Measurements from ENCODE around the gene HCN2.

Gene HCN2

DNA sequence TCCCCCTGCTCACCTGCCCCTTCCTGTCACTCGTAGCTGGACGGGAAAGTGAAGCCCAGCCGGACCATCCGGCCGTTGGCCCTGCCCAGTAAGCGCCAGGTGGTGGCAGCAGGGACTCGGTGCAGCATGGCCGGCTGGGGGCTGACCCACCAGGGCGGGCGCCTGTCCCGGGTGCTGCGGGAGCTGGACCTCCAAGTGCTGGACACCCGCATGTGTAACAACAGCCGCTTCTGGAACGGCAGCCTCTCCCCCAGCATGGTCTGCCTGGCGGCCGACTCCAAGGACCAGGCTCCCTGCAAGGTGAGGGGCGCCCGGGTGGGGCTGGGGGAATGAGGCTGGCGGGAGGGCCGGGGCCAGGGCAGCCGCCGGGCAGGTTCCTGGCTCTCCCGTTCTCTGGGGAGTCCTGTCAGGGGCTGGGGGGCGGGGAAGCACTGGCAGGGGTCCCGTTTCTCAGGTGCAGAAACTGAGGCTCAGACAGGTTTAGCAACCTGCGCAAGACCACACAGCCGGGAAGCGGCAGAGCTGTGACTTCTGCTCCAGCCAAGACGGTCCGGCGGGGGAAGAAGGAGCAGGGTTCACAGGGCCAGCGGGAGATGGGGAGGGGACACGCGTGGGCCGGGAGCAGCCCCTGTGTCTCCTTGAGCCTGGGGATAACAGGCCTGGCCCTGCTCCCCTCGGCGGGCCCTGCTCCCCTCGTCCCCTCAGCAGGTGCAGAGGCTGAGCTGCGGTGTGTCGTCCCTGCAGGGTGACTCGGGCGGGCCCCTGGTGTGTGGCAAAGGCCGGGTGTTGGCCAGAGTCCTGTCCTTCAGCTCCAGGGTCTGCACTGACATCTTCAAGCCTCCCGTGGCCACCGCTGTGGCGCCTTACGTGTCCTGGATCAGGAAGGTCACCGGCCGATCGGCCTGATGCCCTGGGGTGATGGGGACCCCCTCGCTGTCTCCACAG lies 40.5 kb upstream of the HCN2 start:
- H3K4me1 ChIP-seq: peaks cover 0 to 8% (median under 1%) of the 10 kb centered on the region in 10 experiments; a peak in 7 of 20 replicates
- H3K27ac ChIP-seq: no peak overlapping the region
- no peak overlapping the region for H3K4me2 ChIP-seq
- peaks cover 0 to 4% (median 0%) of the 10 kb centered on the region in 11 experiments; a peak in 6 of 22 replicates for H4K20me1 ChIP-seq
- no peak overlapping the region for H3K4me3 ChIP-seq
- H3K27me3 ChIP-seq: no peaks in the 10 kb centered on the region
- H3K9ac ChIP-seq: no peak overlapping the region
- no peaks in the 10 kb centered on the region for H3K9me3 ChIP-seq (replicated peaks in 1 of 11)
- no peak for TF ChIP-seq Cebpa-rat (IDR thresholded peaks at IDR 0.05)
- no peaks in the 10 kb centered on the region for H3K36me3 ChIP-seq

DNA sequence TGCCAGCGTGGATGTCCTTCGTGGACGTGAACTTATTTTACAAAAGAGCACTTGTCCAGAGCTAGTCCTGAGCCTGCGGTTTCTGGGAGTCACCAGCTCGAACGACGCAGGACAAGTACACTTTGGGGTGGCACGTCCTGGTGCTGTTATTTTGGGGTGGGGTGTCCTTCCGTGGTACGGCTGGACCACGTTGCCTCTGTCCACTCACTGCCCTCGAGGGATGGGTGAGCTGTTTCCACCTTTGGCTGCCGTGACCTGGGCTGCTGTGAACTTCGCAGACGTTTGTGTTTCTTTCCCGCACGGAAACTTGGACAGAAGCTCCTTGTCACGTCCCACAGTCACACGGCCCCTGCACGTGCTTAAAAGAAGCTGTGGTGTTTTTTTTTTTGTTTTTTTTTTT lies 34.9 kb upstream of the HCN2 start:
- no peak overlapping the region for H3K9ac ChIP-seq
- H3K27me3 ChIP-seq: no peaks in the 10 kb centered on the region
- H3K9me3 ChIP-seq (replicated peaks in 1 of 11): no peaks in the 10 kb centered on the region
- H3K4me2 ChIP-seq: no peak overlapping the region
- H3K36me3 ChIP-seq: no peaks in the 10 kb centered on the region
- H3K4me3 ChIP-seq: no peak overlapping the region
- H3K4me1 ChIP-seq: peaks cover 0 to 28% (median 18%) of the 10 kb centered on the region in 10 experiments; a peak in 14 of 20 replicates
- H4K20me1 ChIP-seq: no peaks in the 10 kb centered on the region
- no peak overlapping the region for H3K27ac ChIP-seq
- TF ChIP-seq Cebpa-rat (IDR thresholded peaks at IDR 0.05): no peak

DNA sequence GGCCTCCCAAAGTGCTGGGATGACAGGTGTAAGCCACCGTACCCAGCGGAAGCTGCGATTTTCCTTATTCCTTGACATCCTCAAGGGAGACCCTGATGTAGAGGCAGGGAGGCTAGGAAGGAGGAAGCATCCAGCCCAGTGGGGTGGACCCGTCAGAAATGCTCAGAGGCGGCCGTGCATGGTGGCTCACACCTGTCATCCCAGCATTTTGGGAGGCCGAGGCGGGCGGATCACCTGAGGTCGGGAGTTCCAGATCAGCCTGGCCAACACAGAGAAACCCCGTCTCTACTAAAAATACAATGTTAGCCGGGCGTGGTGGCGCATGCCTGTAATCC lies 34.2 kb upstream of the HCN2 start:
- Histone ChIP-seq H4K20me1 (no peaks in the 10 kb centered on the region), H3K27ac (no peak overlapping the region), H3K27me3 (no peaks in the 10 kb centered on the region), H3K4me2 (no peak overlapping the region; a peak in 1 of 22 replicates), H3K4me1 (peaks cover 0 to 34% (median 24%) of the 10 kb centered on the region in 10 experiments; a peak in 14 of 20 replicates), H3K9ac (no peak overlapping the region), H3K9me3 (replicated peaks in 1 of 11) (no peaks in the 10 kb centered on the region), H3K4me3 (no peak overlapping the region), H3K36me3 (no peaks in the 10 kb centered on the region)
- TF ChIP-seq Cebpa-rat (IDR thresholded peaks at IDR 0.05): no peak

DNA sequence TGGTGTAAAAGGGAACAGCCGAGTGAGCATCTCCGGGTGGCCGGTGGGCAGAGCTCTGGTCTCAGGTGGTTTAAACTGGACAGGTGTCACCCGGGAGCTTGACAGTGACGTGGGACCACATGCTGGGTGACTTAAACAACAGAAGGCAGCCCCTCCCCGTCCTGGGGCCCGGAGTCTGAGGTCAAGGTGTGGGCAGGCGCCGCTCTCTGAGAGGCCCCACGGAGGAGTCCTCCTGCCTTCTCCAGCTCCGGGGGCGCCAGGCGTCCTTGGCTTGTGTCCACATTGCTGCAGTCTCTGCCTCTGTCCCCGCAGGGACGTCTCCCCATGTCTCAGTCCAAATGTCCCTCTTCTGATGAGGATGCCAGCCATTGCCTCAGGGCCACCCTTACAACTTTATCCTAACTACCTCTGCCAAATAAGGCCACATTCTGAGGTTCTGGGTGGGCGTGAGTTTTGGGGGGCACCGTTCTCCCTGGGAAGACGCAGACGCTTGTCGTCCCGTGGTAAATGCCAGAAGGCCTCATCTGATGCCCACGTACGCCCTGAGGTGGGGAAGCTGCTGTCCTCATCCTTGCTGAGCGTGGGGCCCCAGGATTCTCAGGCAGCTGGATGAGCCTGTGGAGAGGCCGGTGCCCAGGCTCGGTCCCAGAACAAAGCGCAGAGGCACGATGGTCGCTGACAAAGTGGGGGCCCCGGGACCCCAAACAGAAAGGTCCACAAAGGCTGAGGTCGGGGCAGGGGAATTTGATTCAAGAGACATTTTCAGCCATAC lies 32.9 kb upstream of the HCN2 start:
- H3K4me2 ChIP-seq: peak overlapping the region in 1 of 11 experiments; percentile 12; a peak in 3 of 22 replicates
- H3K9me3 ChIP-seq (replicated peaks in 1 of 11): peaks cover 0 to 10% (median 8%) of the 10 kb centered on the region in 11 experiments; a peak in 12 of 22 replicates
- no peaks in the 10 kb centered on the region for H3K27me3 ChIP-seq
- H3K36me3 ChIP-seq: no peaks in the 10 kb centered on the region
- H3K4me3 ChIP-seq: no peak overlapping the region
- no peak for TF ChIP-seq Cebpa-rat (IDR thresholded peaks at IDR 0.05)
- H3K4me1 ChIP-seq: peaks cover 0 to 32% (median 21%) of the 10 kb centered on the region in 10 experiments; a peak in 14 of 20 replicates
- no peak overlapping the region for H3K9ac ChIP-seq
- H4K20me1 ChIP-seq: no peaks in the 10 kb centered on the region
- H3K27ac ChIP-seq: no peak overlapping the region

DNA sequence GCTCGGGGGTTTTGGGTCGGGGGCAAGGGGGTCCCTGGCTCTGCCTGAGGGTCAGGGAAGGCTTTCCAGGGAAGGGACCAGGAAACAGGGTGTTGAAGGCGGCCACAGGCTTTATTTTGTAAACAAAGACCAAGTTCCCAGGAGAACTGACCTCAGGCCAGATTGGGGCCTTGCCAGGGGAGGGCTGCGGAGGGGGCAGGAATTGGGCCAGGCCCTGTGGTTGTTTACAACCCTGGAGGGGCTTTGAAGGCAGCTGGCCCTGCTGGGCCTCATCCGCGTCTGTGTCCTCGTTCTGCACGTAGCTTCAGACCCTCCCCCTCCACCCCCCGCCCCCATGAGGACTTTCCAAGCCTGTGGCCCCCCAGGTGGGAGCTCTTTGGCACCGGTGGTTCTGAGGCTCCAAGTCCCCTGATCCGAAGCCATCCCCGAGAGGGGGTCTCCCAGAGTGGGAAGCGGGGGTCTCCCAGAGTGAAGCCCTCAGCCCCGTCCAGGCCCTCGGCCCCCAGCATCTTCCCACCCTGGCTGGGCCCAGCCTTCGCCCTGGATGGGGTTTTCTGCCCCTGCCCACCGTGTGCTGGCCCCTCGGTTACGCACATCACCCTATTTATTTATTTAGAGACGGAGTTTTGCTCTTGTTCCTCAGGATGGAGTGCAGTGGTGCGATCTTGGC lies 30.8 kb upstream of the HCN2 start:
- H4K20me1 ChIP-seq: no peaks in the 10 kb centered on the region
- no peaks in the 10 kb centered on the region for H3K27me3 ChIP-seq
- no peak overlapping the region for H3K4me3 ChIP-seq
- H3K36me3 ChIP-seq: peaks cover 0 to 17% (median 9%) of the 10 kb centered on the region in 11 experiments; a peak in 8 of 22 replicates
- H3K27ac ChIP-seq: peak overlapping the region in 5 of 11 experiments; percentile 16 to 48 (median 35); a peak in 8 of 22 replicates
- peak overlapping the region in 7 of 11 experiments; percentile 26 to 60 (median 45); a peak in 12 of 22 replicates for H3K4me2 ChIP-seq
- H3K9me3 ChIP-seq (replicated peaks in 1 of 11): peaks cover 5 to 29% (median 26%) of the 10 kb centered on the region in 11 experiments; a peak in 21 of 22 replicates
- peak overlapping the region in 8 of 11 experiments; percentile 19 to 52 (median 40); a peak in 9 of 22 replicates for H3K9ac ChIP-seq
- no peak for TF ChIP-seq Cebpa-rat (IDR thresholded peaks at IDR 0.05)
- peaks cover 0 to 32% (median 21%) of the 10 kb centered on the region in 10 experiments; a peak in 14 of 20 replicates for H3K4me1 ChIP-seq

DNA sequence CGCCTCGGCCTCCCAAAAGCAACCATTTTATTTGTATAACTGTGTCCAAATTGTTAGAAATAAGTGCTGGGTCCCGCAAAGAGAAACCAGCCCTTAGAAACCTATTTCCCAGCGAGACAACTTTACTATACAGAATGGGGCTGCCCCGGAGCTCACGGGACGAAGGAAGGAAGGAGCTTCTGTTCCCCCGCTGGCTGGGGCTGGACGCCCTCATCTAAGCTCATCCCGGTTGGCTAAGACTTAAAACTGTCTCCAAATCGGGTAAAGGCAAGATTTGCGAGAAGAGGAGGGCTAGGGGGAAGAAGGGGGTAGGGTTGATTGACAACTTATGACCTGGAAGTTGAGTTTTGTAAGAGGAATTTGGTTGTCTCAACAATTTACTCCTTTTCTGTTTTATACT lies 29.6 kb upstream of the HCN2 start:
- H3K9ac ChIP-seq: no peak overlapping the region
- no peak overlapping the region for H3K27ac ChIP-seq
- H3K36me3 ChIP-seq: peaks cover 0 to 17% (median 9%) of the 10 kb centered on the region in 11 experiments; a peak in 8 of 22 replicates
- peaks cover 0 to 32% (median 21%) of the 10 kb centered on the region in 10 experiments; a peak in 14 of 20 replicates for H3K4me1 ChIP-seq
- no peak overlapping the region for H3K4me3 ChIP-seq
- H3K9me3 ChIP-seq (replicated peaks in 1 of 11): peaks cover 5 to 29% (median 26%) of the 10 kb centered on the region in 11 experiments; a peak in 21 of 22 replicates
- TF ChIP-seq Cebpa-rat (IDR thresholded peaks at IDR 0.05): no peak
- H4K20me1 ChIP-seq: no peaks in the 10 kb centered on the region
- H3K4me2 ChIP-seq: peak overlapping the region in 4 of 11 experiments; percentile 42 to 60 (median 50); a peak in 4 of 22 replicates
- H3K27me3 ChIP-seq: no peaks in the 10 kb centered on the region

DNA sequence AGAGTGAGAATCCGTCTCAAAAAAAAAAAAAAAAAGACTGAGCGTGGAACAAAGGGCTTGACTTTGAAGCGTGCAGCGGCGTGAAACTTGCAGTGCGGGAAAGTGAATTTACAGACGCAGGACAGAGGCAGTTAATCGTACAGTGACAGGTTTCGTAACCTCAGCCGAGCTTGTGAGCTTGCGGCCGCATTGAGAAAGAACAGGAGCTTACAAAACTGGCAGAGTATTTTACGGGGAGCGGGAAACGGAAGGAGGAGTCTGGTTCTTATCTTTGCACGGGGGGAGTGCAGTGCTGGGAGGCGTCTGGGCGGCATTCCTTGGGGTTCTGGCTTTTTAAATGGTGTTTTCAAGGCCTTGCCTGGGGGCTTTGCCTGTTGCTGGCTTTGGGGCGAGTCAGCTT lies 23.3 kb upstream of the HCN2 start:
- Histone ChIP-seq H4K20me1 (no peaks in the 10 kb centered on the region), H3K36me3 (peaks cover 0 to 17% (median 9%) of the 10 kb centered on the region in 11 experiments; a peak in 8 of 22 replicates), H3K9ac (no peak overlapping the region), H3K4me2 (no peak overlapping the region), H3K4me3 (no peak overlapping the region), H3K9me3 (replicated peaks in 1 of 11) (peaks cover 5 to 34% (median 20%) of the 10 kb centered on the region in 11 experiments; a peak in 21 of 22 replicates), H3K27me3 (no peaks in the 10 kb centered on the region), H3K27ac (no peak overlapping the region), H3K4me1 (peaks cover 0 to 10% (median 6%) of the 10 kb centered on the region in 10 experiments; a peak in 13 of 20 replicates)
- TF ChIP-seq Cebpa-rat (IDR thresholded peaks at IDR 0.05): no peak

DNA sequence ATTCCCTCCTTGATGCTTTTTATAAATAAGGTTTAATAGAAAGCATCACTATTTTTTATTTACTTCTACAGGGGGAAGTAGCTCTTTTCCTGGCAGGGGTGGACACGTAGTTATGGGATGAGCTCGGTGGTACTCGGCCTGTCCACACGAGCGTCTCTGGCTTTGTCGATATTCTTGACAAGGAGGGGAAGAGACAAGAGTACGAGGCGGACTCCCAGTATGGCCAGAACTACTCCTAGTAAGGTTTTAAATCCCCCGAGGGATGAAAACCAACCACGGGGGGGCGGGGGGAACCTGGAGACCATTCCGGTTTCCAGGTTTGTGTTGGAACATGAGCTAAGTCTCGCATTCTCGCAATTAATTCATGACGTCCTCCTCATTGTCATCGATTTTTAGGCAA lies 22.8 kb upstream of the HCN2 start:
- no peak for TF ChIP-seq Cebpa-rat (IDR thresholded peaks at IDR 0.05)
- Histone ChIP-seq H3K27ac (no peak overlapping the region), H4K20me1 (no peaks in the 10 kb centered on the region), H3K9me3 (replicated peaks in 1 of 11) (peaks cover 5 to 30% (median 17%) of the 10 kb centered on the region in 11 experiments; a peak in 21 of 22 replicates), H3K4me1 (peaks cover 0 to 14% (median 9%) of the 10 kb centered on the region in 10 experiments; a peak in 13 of 20 replicates), H3K4me3 (no peak overlapping the region), H3K36me3 (peaks cover 0 to 17% (median 9%) of the 10 kb centered on the region in 11 experiments; a peak in 8 of 22 replicates), H3K9ac (no peak overlapping the region), H3K27me3 (no peaks in the 10 kb centered on the region), H3K4me2 (no peak overlapping the region)
